Activated T-helper 9 cell treated with anti-CD3 and anti-CD28 coated beads, Interleukin-2, amount 50 U/mL, for 16 hours (primary cell): ENCODE measurements around the gene CBR3.
A peak's percentile ranks its signal among the peaks of the same experiment; 100 is the strongest.
"Not testable (repeated sequence)": the region's sequence is repeated elsewhere in the genome, so short reads cannot be mapped to it uniquely, and the experiment has no call there.

ENCODE experiments used
- DNase-seq: peaks from one replicate; pipeline ENCODE4 v3.0.0-alpha.2; 2020; ENCODE audit warnings: low read depth

CBR3 gene

DNA sequence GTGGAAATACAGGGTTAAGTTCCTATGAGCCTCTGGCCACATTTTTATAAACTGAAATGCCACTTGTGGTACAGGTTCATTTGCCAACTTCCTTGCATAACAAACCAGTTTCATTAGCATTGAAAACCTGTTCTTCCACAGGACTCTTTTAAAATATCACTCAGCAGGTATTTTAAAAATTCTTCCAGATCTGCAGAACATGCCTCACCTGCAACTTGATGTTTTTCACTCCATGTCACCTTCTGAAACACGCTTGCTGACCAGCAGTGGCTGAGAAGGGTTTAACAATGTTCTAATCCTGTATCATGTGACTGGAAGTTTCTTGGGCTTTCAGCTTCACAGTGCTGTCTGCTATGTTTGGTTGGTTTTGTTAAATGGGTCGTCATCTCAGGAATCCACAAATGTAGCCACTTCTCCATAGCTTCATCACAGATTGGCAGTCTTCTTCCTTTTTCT is 17.6 kb upstream of the CBR3 start:
- no peak for DNase-seq

GRCh38 chr21:36120304-36120888 is 14.5 kb upstream of the CBR3 start:
- no peak for DNase-seq

DNA sequence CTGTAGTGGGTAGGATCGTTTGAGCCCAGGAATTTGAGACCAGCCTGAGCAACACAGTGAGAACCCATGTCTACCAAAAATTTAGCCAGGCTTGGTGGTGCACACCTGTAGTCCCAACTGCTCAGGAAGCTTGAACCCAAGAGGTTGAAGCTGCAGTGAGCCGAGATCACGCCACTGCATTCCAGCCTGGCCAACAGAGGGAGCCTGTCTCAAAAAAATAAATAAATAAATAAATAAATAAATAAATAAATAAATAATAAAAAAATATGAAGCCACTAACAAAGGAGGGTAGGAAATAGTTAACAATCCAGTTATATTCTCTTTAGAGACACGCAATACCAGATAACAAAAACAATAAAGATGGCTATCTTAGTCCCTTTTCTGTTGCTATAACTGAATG is 11.9 kb upstream of the CBR3 start:
- no peak for DNase-seq

DNA sequence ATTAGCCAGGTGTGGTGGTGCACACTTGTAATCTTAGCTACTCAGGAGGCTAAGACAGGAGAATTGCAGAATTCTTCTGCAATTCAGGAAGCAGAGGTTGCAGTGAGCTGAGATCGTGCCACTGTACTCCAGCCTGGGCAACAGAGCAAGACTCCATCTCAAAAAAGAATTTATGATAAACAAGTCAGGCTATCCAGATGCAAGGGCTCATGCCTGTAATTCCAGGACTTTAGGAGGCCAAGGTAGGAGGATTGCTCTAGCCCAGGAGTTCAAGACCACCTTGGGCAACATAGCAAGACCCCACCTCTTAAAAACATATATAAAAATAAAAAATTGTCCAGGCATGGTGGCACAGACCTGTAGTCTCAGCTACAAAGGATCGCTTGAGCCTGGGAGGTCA is 10.5 kb upstream of the CBR3 start:
- no peak for DNase-seq

GRCh38 chr21:36125512-36126207 is 9.2 kb upstream of the CBR3 start:
- DNase-seq: peak; percentile 19

- no peak for DNase-seq
Measured at GRCh38 chr21:36126208-36126565, 8.7 kb upstream of the CBR3 start.

DNA sequence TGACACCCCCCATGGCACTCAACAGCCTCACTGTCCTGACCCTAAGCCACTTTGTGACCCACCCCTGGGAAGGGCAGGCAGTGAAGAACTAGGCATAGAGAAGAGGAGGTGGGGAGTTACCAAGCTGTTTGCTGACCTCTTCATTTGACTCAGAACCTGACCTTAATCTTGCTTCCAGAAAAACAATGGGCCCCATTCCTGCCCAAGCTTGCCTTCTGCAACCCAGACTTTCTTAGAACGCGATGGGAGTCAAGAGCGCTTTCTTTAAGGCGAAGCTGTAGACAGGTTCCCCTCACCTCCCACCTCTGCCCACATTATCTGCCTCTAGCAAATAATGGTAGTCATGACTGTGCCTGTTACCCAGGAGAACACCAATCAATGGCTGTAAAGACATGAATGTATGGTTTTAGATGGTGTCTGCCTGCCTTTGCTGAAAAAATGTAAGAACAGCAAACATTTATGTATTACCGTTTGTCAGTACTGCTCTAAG is 8.2 kb upstream of the CBR3 start:
- no peak for DNase-seq

DNA sequence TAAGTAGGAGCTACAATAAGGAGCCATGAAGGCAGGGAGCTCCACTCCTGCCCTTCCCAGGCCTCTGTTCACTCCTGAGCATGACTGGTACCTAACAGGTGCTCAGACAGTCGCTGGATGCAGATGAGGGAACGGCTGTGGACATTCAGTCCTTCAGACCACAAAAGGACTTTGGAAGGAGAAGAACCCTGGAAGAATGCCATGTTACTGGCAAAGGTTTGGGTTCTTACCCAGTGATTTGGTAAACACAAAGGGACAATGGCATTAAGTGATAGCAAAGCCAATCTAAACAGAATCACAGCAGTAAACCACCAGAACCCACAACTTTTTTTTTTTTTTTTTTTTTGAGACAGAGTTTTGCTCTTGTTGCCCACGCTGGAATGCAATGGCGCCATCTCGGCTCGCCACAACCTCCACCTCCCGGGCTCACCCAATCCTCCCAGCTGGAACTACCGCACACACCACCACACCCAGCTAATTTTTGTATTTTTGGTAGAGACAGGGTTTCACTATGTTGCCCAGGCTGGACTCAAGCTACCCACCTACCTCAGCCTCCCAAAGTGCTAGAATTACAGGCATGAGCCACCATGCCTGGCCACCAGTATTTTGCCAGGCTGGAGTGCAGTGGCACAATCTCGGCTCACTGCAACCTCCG is 7.5 kb upstream of the CBR3 start:
- no peak for DNase-seq

GRCh38 chr21:36127977-36128376 is 6.9 kb upstream of the CBR3 start:
- no peak for DNase-seq

DNA sequence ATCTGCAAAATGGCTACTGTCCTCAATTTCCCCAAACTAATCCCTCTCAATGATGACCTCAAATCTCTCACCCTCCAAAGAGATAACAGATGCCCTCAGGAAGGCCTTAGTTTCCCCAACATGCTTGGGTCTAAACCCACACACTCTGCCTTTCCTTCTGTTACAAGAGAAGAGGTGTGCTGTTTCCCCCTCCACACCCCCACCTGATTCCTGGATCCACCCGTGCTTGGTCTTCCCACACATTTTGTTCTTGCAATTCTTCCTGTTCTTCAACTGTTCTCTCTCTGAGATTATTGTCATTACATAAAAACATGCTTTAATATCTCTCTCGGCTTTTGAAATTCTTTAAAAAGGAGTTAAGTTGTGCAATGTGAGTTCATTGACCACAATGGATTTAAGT is 5.7 kb upstream of the CBR3 start:
- no peak for DNase-seq

GRCh38 chr21:36130414-36130762 is 4.5 kb upstream of the CBR3 start:
- DNase-seq: not testable (repeated sequence)

DNA sequence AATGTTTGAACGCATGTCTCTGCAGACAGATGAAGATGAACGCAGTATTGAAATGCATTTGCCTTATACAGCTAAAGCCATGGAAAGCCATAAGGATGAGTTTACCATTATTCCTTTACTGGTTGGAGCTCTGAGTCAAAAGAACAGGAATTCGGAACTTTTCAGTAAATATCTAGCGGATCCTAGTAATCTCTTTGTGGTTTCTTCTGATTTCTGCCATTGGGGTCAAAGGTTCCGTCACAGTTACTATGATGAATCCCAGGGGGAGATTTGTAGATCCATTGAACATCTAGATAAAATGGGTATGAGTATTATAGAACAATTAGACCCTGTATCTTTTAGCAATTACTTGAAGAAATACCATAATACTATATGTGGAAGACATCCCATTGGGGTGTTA is 4.0 kb upstream of the CBR3 start:
- DNase-seq: not testable (repeated sequence)

GRCh38 chr21:36132696-36133095 is 2.2 kb upstream of the CBR3 start:
- no peak for DNase-seq

DNA sequence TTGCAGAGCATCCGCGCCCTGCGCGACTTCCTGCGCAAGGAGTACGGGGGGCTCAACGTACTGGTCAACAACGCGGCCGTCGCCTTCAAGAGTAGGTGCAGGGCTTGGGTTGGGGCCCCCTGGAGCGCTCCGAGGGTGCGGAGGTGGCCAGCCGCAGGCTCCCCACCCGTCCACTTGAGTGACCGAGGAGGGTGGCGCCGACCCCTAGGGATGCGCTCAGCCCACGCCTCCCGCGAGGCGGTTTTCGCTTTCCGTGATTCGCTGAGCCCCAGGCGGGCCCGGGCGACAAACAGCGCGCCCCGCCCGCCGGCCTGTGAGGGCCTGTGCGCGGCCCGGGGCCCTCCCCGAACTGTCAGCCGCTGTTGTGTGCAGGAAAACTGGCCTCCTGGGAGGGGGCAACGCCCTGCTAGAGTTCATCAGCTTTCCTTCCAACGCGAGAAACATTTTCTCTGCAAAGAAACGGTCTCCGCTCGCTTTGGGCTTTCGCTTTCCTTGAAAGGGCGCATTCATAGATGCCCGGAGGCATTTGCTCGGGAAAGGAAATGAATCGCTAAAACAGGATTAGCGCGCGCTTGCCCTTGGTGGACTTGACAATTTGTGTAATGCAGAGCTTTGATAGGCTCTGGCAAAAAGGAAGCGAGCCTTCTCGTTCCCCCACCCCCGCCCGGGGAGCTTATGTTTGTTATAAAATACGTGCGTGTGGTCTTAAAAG is 668 bp downstream of the CBR3 start:
- peak; percentile 49 for DNase-seq

GRCh38 chr21:36139791-36140190 is 4.9 kb downstream of the CBR3 start:
- DNase-seq: not testable (repeated sequence)

- DNase-seq: peak; percentile 74
Measured at GRCh38 chr21:36141513-36141925, 6.6 kb downstream of the CBR3 start.

DNA sequence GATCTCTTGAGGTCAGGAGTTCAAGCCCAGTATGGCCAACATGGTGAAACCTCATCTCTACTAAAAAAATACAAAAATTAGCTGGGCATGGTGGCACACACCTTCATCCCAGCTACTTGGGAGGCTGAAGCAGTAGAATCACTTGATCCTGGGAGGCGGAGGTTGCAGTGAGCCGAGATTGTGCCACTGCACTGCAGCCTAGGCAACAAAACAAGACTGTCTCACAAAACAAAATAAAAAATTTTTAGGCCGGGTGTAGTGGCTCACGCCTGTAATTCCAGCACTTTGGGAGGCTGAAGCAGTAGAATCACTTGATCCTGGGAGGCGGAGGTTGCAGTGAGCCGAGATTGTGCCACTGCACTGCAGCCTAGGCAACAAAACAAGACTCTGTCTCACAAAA is 9.4 kb downstream of the CBR3 start:
- not testable (repeated sequence) for DNase-seq

GRCh38 chr21:36145259-36145658 is 10.4 kb downstream of the CBR3 start:
- no peak for DNase-seq

DNA sequence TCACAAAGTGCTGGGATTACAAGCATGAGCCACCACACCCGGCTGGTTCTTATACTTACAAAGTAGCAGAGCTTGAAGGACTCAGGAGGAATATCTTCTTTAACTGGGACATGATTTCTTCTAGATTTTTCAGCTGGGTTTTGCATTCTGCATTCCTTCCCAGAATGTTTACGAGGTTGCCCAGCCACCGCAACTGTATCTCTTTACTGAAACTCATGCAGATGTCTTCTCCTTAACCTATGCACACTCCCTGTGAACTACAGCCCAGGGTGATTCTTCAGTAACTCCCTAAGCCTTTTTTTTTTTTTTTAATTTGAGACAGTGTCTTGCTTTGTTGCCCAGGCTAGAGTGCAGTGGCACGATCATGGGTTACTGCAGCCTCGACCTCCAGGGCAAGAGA is 13.0 kb downstream of the CBR3 start:
- DNase-seq: no peak

GRCh38 chr21:36148886-36149285 is 14.0 kb downstream of the CBR3 start:
- no peak for DNase-seq

DNA sequence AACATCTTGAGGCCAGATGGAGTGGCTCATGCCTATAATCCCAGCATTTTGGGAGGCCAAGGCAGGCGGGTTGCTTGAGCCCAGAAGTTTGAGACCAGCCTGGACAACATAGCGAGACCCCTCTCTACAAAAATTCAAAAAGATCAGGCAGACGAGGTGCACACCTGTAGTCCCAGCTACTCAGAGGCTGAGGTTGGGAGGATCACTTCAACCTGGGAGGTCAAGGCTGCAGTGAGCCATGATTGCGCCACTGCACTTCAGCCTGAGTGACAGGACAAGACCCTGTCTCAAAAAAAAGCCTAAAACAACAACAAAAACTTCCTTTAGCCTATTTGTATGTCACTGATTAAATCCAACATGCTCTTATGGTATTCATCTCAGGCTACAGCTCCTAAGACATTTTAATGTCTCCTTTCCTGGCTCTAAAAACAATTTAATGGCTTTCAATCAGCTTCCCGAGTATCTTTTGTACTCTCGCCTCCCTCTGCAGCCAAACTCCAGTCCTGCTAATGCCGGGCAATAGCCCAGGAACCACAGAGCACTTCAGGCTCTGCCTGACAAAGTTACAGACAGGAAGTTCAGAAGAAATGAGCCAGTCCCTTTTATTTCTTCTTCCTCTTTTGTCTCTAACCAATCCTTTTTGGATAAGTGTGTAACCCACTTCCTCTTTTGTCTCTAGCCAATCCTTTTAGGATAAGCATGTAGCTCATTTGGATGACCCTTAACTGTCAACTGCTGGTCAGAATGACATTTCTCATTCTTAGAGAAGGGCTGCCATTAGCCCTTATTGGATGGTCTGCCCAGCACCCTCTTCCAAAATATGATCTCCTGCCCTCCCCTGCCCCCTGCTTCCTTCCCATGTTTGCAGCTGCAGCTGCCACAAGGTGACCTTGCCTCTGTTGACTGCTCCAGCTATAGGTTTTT is 15.2 kb downstream of the CBR3 start:
- DNase-seq: no peak
